AG10803 (cell line): ENCODE data around the gene TAF4.
"Not testable (repeated sequence)": the region's sequence is repeated elsewhere in the genome, so short reads cannot be mapped to it uniquely, and the experiment has no call there.

ENCODE experiments used
- DNase-seq: peaks from one replicate; pipeline ENCODE4 v3.0.0; 2010; ENCODE audit warnings: low read depth
- H3K4me3 ChIP-seq: 2 replicates; pipeline ENCODE4 v1.5.1; 2011; ENCODE audit warnings: mild to moderate bottlenecking, low read length, control low read depth
- TF ChIP-seq, protein P1 (sequence below): conservative IDR thresholded peaks from 2 replicates; pipeline ENCODE4 v1.5.1; 2011; ENCODE audit warnings: mild to moderate bottlenecking, low read length, control low read depth, inconsistent platforms

TAF4 gene

GRCh38 chr20:62073323-62073722, 7.6 kb upstream of the TAF4 start:
- no peak for DNase-seq
- TF ChIP-seq, protein P1, sequence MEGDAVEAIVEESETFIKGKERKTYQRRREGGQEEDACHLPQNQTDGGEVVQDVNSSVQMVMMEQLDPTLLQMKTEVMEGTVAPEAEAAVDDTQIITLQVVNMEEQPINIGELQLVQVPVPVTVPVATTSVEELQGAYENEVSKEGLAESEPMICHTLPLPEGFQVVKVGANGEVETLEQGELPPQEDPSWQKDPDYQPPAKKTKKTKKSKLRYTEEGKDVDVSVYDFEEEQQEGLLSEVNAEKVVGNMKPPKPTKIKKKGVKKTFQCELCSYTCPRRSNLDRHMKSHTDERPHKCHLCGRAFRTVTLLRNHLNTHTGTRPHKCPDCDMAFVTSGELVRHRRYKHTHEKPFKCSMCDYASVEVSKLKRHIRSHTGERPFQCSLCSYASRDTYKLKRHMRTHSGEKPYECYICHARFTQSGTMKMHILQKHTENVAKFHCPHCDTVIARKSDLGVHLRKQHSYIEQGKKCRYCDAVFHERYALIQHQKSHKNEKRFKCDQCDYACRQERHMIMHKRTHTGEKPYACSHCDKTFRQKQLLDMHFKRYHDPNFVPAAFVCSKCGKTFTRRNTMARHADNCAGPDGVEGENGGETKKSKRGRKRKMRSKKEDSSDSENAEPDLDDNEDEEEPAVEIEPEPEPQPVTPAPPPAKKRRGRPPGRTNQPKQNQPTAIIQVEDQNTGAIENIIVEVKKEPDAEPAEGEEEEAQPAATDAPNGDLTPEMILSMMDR = no peak
- H3K4me3 ChIP-seq = no peak overlapping the region

- not testable (repeated sequence) for DNase-seq, H3K4me3 ChIP-seq
These were observed 6.2 kb upstream of the TAF4 start for GRCh38 chr20:62071669-62072430.

DNA sequence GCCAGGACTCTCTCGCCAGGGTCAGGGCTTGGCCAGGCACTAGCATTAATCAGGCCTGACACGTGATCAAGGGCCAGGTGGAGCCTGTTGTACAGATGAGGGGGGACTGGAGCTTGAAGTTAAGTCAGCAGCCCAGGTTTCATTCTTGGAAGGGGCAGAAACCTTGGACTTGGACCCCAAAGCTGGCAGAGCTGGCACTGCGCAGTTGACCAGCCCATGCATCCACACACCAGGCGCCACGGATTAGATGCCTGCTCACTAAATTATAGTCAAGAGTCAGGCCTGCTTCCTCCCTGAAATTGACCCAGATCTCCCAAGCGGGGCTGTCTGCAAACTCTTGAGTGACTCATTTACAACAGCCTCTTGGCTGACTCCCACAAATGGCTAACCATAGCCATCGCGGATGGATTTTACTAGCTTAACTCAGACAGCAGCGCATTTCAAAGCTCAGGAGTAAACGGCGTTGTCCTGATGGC, 4.1 kb upstream of the TAF4 start:
- DNase-seq = peak; percentile 73
- TF ChIP-seq, protein P1 = no peak
- no peak overlapping the region for H3K4me3 ChIP-seq

DNA sequence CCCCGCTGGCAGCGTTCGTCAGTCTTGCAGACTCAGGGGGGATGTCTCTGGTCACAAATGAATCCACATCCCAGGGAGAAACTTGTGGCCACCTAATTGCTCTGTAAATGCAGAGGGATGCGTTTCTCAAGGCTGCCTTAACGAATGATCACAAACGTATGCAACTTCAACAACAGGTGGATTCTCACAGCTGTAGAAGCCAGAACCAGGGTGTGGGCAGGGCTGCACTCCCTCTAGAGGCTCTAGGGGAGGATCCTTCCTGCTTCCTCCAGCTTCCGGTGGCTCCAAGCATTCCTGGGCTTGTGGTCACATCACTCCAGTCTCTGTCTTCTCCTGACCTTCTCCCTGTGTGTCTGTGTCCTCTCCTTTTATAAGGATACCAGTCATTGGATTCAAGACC, 3.3 kb upstream of the TAF4 start:
- no peak overlapping the region for H3K4me3 ChIP-seq
- DNase-seq = no peak
- TF ChIP-seq, protein P1 = no peak

DNA sequence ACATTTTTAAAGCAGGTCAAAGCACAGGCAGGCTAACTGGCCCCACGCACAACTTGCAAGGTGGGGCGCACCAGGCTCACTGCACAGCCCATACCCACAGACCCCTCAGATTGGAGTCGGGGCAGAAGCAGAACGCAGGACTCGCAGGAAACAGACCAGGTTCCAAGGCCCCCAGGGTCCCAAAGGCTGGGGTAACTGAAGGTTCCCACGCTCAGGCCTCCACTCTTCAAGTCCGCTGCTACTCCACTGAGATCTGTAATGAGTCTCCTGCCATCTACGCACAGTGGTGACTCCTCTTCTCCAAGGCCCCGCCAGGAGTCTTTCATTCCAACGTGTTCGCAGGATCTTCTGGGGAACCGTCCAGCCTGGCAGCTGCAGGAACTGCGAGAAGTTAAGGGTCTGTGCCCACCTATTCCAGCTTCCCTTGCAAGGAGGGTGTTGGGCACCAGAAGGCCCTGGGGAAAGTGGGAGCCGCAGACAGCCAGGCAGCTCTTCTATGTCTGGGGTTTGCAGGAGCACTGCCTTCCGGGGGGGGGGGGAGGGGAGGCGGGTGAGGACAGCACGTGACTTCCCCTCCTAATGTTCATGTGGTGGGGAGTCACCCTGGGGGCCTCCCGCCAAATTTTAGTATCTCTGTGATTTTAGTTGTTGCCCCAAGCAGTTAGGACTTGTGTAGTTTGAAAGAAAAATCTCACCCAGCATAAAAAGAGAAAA, 2.0 kb upstream of the TAF4 start:
- TF ChIP-seq, protein P1 = no peak
- no peak for DNase-seq
- no peak overlapping the region for H3K4me3 ChIP-seq

DNA sequence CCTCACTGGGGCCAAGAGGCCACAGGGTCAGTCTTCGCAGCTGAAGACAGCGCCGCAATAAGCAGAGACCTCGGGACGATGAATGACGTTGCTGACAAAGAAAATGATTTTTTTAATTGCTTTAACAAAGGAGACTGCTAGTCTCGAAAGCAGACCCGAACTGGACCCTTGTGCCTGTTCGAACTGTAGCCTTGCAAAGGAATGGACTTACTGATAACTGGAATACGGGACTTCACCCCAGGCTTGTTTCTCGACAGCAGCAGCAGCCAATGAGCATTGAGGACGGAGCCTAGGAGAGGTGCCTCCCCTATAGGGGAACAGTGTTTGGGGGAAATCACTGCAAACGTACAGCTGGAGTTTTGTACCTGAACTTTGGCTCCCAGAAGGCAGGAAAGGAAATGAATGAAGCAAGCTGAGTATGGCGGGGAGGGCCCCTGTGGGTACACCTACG, 1.3 kb upstream of the TAF4 start:
- H3K4me3 ChIP-seq = peak overlapping the region; percentile 63
- TF ChIP-seq, protein P1 = no peak
- peak; percentile 12 for DNase-seq

DNA sequence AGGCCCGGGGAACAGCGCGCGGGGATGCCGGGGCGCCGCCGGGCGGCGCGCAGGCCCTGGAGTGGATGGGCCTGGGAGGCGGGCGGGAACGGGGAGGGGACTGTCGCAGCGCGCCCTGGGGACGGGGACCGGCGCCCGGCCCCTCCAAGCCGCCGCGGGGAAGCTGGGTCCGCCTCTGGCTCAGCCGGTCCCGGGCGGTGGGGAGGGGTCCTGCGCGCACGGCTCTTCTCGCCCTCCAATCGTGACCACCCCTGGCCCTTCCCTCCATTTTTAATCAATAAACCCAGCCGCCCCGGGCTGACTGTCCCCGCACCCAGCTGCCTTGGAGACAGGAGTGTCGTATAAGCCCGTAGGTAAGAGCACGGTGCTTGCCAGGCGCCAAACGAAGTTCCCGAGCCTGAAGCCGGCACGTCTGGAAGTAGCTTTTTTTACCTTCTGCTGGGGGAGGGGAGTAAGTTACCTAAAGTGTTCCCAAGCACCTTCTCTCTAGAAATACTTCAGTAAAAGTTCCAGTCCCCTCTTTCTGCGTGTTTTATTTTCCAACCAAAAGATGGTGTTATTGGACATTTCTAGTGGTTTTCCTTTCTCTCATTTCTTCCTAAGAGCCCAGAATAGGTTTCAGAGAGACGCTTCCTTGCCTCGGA, 780 bp upstream of the TAF4 start:
- TF ChIP-seq, protein P1 = no peak
- H3K4me3 ChIP-seq = peak overlapping the region; percentile 63
- DNase-seq = peak; percentile 18
